ENCODE results near the gene SLC46A1. TPM values are rescaled to one million over a fixed set of nuclear protein-coding genes. Genes with fewer than 3 reads are reported as not detected.

SLC46A1 gene
- total RNA-seq (10 to 100 TPM in 1 of 10 donors, 1 to 10 TPM in 9; 3.6 to 10.2 (median 4.9) TPM), polyA plus RNA-seq (1 to 10 TPM; 1.4 to 2.8 TPM)
- long read RNA-seq, donor 1, partial matches to known transcripts, result 1 of 5 reads
- long read RNA-seq, donor 1, other reads (novel, unspliced or antisense), result 4 of 5 reads
- long read RNA-seq, donor 2, partial matches to known transcripts, result 1 of 9 reads
- long read RNA-seq, donor 2, other reads (novel, unspliced or antisense), result 7 of 9 reads
- long read RNA-seq, donor 3, partial matches to known transcripts, result 0 of 4 reads
- long read RNA-seq, donor 3, other reads (novel, unspliced or antisense), result 3 of 4 reads

- peak; percentile 61 to 70 for DNase-seq
- Histone ChIP-seq H3K27ac (peak within 1 kb of the TSS in 8 of 10 donors; percentile 30 to 77 (median 40)), H3K9me3 (no peaks in the 10 kb centered on the region), H3K4me1 (peaks cover 0 to 54% (median 16%) of the 10 kb centered on the region in 9 donors), H3K27me3 (peaks cover 0 to 4% (median 0%) of the 10 kb centered on the region in 7 donors), H3K4me3 (peak within 1 kb of the TSS; percentile 54 to 80 (median 70)), H3K36me3 (peaks cover 0 to 29% (median 0%) of the 10 kb centered on the region in 9 donors)
- 0 to 1% methylated on average over 54 to 70 of the region's 70 CpGs for WGBS, 2 donors
- ATAC-seq, result peak; percentile 72 to 88 (median 81)
- TF ChIP-seq, protein P1, sequence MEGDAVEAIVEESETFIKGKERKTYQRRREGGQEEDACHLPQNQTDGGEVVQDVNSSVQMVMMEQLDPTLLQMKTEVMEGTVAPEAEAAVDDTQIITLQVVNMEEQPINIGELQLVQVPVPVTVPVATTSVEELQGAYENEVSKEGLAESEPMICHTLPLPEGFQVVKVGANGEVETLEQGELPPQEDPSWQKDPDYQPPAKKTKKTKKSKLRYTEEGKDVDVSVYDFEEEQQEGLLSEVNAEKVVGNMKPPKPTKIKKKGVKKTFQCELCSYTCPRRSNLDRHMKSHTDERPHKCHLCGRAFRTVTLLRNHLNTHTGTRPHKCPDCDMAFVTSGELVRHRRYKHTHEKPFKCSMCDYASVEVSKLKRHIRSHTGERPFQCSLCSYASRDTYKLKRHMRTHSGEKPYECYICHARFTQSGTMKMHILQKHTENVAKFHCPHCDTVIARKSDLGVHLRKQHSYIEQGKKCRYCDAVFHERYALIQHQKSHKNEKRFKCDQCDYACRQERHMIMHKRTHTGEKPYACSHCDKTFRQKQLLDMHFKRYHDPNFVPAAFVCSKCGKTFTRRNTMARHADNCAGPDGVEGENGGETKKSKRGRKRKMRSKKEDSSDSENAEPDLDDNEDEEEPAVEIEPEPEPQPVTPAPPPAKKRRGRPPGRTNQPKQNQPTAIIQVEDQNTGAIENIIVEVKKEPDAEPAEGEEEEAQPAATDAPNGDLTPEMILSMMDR (IDR thresholded peaks at IDR 0.05), result no peak
- intact Hi-C loops (cut with DNase I), result loop anchor here in 1 of 10 donors (10.0 kb wide), 1 partner anchor 59 kb away; no protein-coding TSS in a partner anchor
Observed at GRCh38 chr17:28405632-28406472, at the start of gene SLC46A1. SLC46A1 (minus strand) TSS chr17:28406212; CDS start chr17:28406114, 98 bp downstream.

DNA sequence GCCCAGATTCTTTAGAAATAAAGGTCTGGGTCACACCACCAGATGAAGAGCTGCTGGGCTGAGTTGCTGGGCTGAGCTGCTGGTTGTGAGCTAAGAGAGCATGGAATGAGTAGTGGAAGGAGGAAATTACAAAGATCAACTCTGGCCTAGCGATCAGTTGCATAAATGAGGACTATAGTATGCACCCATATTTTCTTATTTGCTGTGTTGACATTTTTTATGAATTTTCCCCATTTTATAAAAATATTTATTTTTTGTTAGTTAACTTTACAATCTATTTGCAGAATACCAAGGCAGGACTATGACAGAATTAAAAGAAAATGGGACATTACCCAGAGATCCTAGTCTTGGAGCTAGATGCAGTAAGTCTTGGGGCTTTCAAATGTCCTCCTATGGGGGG lies 43.8 kb upstream of the SLC46A1 start:
- TF ChIP-seq, protein P1 (IDR thresholded peaks at IDR 0.05), result no peak
- no peak for ATAC-seq
- H3K9me3 ChIP-seq, result peaks cover 0 to 17% (median 0%) of the 10 kb centered on the region in 11 donors
- 79 to 86% methylated on average over 1 of the region's 1 CpG for WGBS, 2 donors
- H3K27ac ChIP-seq, result no peak overlapping the region
- H3K4me1 ChIP-seq, result no peaks in the 10 kb centered on the region
- H3K4me3 ChIP-seq, result no peak overlapping the region
- intact Hi-C loops (cut with DNase I), result no loop called here
- no peak for DNase-seq
- H3K27me3 ChIP-seq, result peaks cover 0 to 8% (median 0%) of the 10 kb centered on the region in 7 donors
- no peaks in the 10 kb centered on the region for H3K36me3 ChIP-seq

DNA sequence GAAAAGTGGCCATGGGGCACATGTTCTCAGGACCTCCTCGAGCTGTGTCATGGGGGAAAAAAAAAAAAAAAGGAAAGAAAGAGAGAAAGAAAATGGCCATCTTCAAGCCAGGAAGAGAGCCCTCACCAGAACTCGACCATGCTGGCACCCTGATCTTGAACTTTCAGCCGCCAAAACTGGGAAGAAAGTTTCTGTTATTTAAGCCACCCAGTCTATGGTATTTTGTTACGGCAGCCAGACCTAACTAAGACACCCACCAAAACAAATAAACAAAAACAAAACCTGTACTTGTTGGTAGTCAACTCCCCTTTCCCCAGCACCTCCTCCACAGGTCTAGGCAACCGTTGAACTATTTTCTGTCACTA lies 41.4 kb upstream of the SLC46A1 start:
- no peaks in the 10 kb centered on the region for H3K4me1 ChIP-seq
- H3K4me3 ChIP-seq, result no peak overlapping the region
- intact Hi-C loops (cut with DNase I), result no loop called here

More for the DNA sequence above, 41.4 kb upstream of the SLC46A1 start:
- WGBS, 2 donors, result 70 to 77% methylated on average over 5 of the region's 5 CpGs
- no peak for DNase-seq
- Histone ChIP-seq H3K36me3 (no peaks in the 10 kb centered on the region), H3K27me3 (peaks cover 0 to 13% (median 0%) of the 10 kb centered on the region in 7 donors), H3K9me3 (peaks cover 0 to 24% (median 0%) of the 10 kb centered on the region in 11 donors), H3K27ac (no peak overlapping the region)
- no peak for ATAC-seq
- TF ChIP-seq, protein P1 (IDR thresholded peaks at IDR 0.05), result no peak
